ENCODE results near the gene PARP4.
"Not testable (repeated sequence)": the region's sequence is repeated elsewhere in the genome, so short reads cannot be mapped to it uniquely, and the experiment has no call there.

Gene PARP4

GRCh38 chr13:24443366-24443765, 69.2 kb downstream of the PARP4 start:
- no peak overlapping the region for H3K4me3 ChIP-seq (ENCODE audit: low read depth, low read length)
- DNase-seq (ENCODE audit: low read depth): no peak
- TF ChIP-seq CTCF (IDR thresholded peaks at IDR 0.05; ENCODE audit: control insufficient read depth, extremely low read depth, insufficient read depth): no peak

- H3K4me3 ChIP-seq (ENCODE audit: low read depth, low read length); DNase-seq (ENCODE audit: low read depth): not testable (repeated sequence)
Observed at GRCh38 chr13:24426045-24426444, 86.5 kb downstream of the PARP4 start.

- not testable (repeated sequence) for H3K4me3 ChIP-seq (ENCODE audit: low read depth, low read length)
Observed at GRCh38 chr13:24419668-24420067, 92.9 kb downstream of the PARP4 start.

GRCh38 chr13:24407844-24408243, 104.7 kb downstream of the PARP4 start:
- DNase-seq (ENCODE audit: low read depth): no peak
- no peak for TF ChIP-seq CTCF (IDR thresholded peaks at IDR 0.05; ENCODE audit: control insufficient read depth, extremely low read depth, insufficient read depth)
- no peak overlapping the region for H3K4me3 ChIP-seq (ENCODE audit: low read depth, low read length)

More at GRCh38 chr13:24419668-24420067, 92.9 kb downstream of the PARP4 start:
- DNase-seq (ENCODE audit: low read depth): not testable (repeated sequence)

GRCh38 chr13:24406524-24406923, 106.1 kb downstream of the PARP4 start:
- TF ChIP-seq CTCF (IDR thresholded peaks at IDR 0.05; ENCODE audit: control insufficient read depth, extremely low read depth, insufficient read depth): no peak

GRCh38 chr13:24396821-24397220, 115.8 kb downstream of the PARP4 start:
- H3K4me3 ChIP-seq (ENCODE audit: low read depth, low read length): no peak overlapping the region
- DNase-seq (ENCODE audit: low read depth): no peak
- TF ChIP-seq CTCF (IDR thresholded peaks at IDR 0.05; ENCODE audit: control insufficient read depth, extremely low read depth, insufficient read depth): no peak

More at GRCh38 chr13:24406524-24406923, 106.1 kb downstream of the PARP4 start:
- DNase-seq (ENCODE audit: low read depth): no peak
- no peak overlapping the region for H3K4me3 ChIP-seq (ENCODE audit: low read depth, low read length)

- DNase-seq (ENCODE audit: low read depth): no peak
- no peak overlapping the region for H3K4me3 ChIP-seq (ENCODE audit: low read depth, low read length)
- no peak for TF ChIP-seq CTCF (IDR thresholded peaks at IDR 0.05; ENCODE audit: control insufficient read depth, extremely low read depth, insufficient read depth)
Observed at GRCh38 chr13:24392972-24393371, 119.6 kb downstream of the PARP4 start.

- not testable (repeated sequence) for H3K4me3 ChIP-seq (ENCODE audit: low read depth, low read length); DNase-seq (ENCODE audit: low read depth)
Observed at GRCh38 chr13:24391771-24392683, 120.6 kb downstream of the PARP4 start.

- DNase-seq (ENCODE audit: low read depth); H3K4me3 ChIP-seq (ENCODE audit: low read depth, low read length): not testable (repeated sequence)
Observed at GRCh38 chr13:24390795-24391194, 121.8 kb downstream of the PARP4 start.

All from LNCaP clone FGC (cell line).